IPS-15b (cell line): ENCODE measurements around the gene PARD3B.
"Not testable (repeated sequence)": the region's sequence is repeated elsewhere in the genome, so short reads cannot be mapped to it uniquely, and the experiment has no call there.

Experiments used
- H3K27me3 ChIP-seq: one replicate; pipeline ENCODE4 v1.6.1; 2013; ENCODE audit warnings: low read length; ENCODE audit not compliant: control insufficient read depth, insufficient read depth
- H3K36me3 ChIP-seq: one replicate; pipeline ENCODE4 v1.6.1; 2013; ENCODE audit warnings: low read length; ENCODE audit not compliant: control insufficient read depth, insufficient read depth
- H3K4me1 ChIP-seq: one replicate; pipeline ENCODE4 v1.6.1; 2013; ENCODE audit warnings: mild to moderate bottlenecking, low read length; ENCODE audit not compliant: control insufficient read depth, insufficient read depth
- H3K4me3 ChIP-seq: one replicate; pipeline ENCODE4 v1.5.1; 2013; ENCODE audit warnings: low read depth, low read length
- H3K9ac ChIP-seq: one replicate; pipeline ENCODE4 v1.6.1; 2013; ENCODE audit warnings: low read depth, mild to moderate bottlenecking, low read length
- H3K9me3 ChIP-seq: one replicate; pipeline ENCODE4 v1.6.1; 2013; ENCODE audit warnings: mild to moderate bottlenecking, low read length; ENCODE audit not compliant: control insufficient read depth, insufficient read depth

Gene PARD3B

GRCh38 chr2:205199165-205199850, 654.0 kb downstream of the PARD3B start:
- H3K4me1 ChIP-seq: peaks cover 19% of the 10 kb centered on the region
- H3K27me3 ChIP-seq: no peaks in the 10 kb centered on the region
- no peaks in the 10 kb centered on the region for H3K36me3 ChIP-seq
- H3K9ac ChIP-seq: no peak overlapping the region
- no peak overlapping the region for H3K4me3 ChIP-seq
- H3K9me3 ChIP-seq: no peaks in the 10 kb centered on the region

- peaks cover 18% of the 10 kb centered on the region for H3K4me1 ChIP-seq
- no peaks in the 10 kb centered on the region for H3K27me3 ChIP-seq
- H3K9ac ChIP-seq: no peak overlapping the region
- no peaks in the 10 kb centered on the region for H3K36me3 ChIP-seq
- H3K9me3 ChIP-seq: no peaks in the 10 kb centered on the region
- no peak overlapping the region for H3K4me3 ChIP-seq
Observed at GRCh38 chr2:205210494-205210893, 665.2 kb downstream of the PARD3B start.

GRCh38 chr2:205212357-205212756, 667.1 kb downstream of the PARD3B start:
- no peaks in the 10 kb centered on the region for H3K9me3 ChIP-seq
- H3K27me3 ChIP-seq: no peaks in the 10 kb centered on the region
- H3K9ac ChIP-seq: no peak overlapping the region
- H3K4me3 ChIP-seq: no peak overlapping the region
- no peaks in the 10 kb centered on the region for H3K36me3 ChIP-seq
- H3K4me1 ChIP-seq: peaks cover 18% of the 10 kb centered on the region

- no peaks in the 10 kb centered on the region for H3K27me3 ChIP-seq
- H3K9ac ChIP-seq: no peak overlapping the region
- H3K9me3 ChIP-seq: no peaks in the 10 kb centered on the region
- no peaks in the 10 kb centered on the region for H3K36me3 ChIP-seq
- peaks cover 18% of the 10 kb centered on the region for H3K4me1 ChIP-seq
- H3K4me3 ChIP-seq: no peak overlapping the region
Observed at GRCh38 chr2:205216092-205216491, 670.8 kb downstream of the PARD3B start.

GRCh38 chr2:205216580-205216979, 671.3 kb downstream of the PARD3B start:
- H3K9ac ChIP-seq: no peak overlapping the region
- H3K27me3 ChIP-seq: no peaks in the 10 kb centered on the region
- H3K36me3 ChIP-seq: no peaks in the 10 kb centered on the region
- no peaks in the 10 kb centered on the region for H3K9me3 ChIP-seq
- H3K4me3 ChIP-seq: no peak overlapping the region
- peaks cover 18% of the 10 kb centered on the region for H3K4me1 ChIP-seq

GRCh38 chr2:205217004-205217403, 671.7 kb downstream of the PARD3B start:
- Histone ChIP-seq H3K36me3 (no peaks in the 10 kb centered on the region), H3K27me3 (no peaks in the 10 kb centered on the region), H3K9ac (no peak overlapping the region), H3K4me1 (peaks cover 18% of the 10 kb centered on the region), H3K4me3 (no peak overlapping the region), H3K9me3 (no peaks in the 10 kb centered on the region)

- peaks cover 18% of the 10 kb centered on the region for H3K4me1 ChIP-seq
- H3K9me3 ChIP-seq: no peaks in the 10 kb centered on the region
- no peak overlapping the region for H3K4me3 ChIP-seq
- H3K27me3 ChIP-seq: no peaks in the 10 kb centered on the region
- H3K36me3 ChIP-seq: no peaks in the 10 kb centered on the region
- H3K9ac ChIP-seq: no peak overlapping the region
Observed at GRCh38 chr2:205218056-205218455, 672.8 kb downstream of the PARD3B start.

- H3K27me3 ChIP-seq, H3K36me3 ChIP-seq, H3K9ac ChIP-seq, H3K9me3 ChIP-seq, H3K4me3 ChIP-seq: not testable (repeated sequence)
- peaks cover 11% of the 10 kb centered on the region for H3K4me1 ChIP-seq
Observed at GRCh38 chr2:205218816-205219215, 673.5 kb downstream of the PARD3B start.

GRCh38 chr2:205220559-205220958, 675.3 kb downstream of the PARD3B start:
- no peak overlapping the region for H3K4me3 ChIP-seq
- no peaks in the 10 kb centered on the region for H3K4me1 ChIP-seq
- H3K9me3 ChIP-seq: no peaks in the 10 kb centered on the region
- no peak overlapping the region for H3K9ac ChIP-seq
- no peaks in the 10 kb centered on the region for H3K27me3 ChIP-seq
- no peaks in the 10 kb centered on the region for H3K36me3 ChIP-seq

- Histone ChIP-seq H3K4me1 (no peaks in the 10 kb centered on the region), H3K36me3 (no peaks in the 10 kb centered on the region), H3K9me3 (no peaks in the 10 kb centered on the region), H3K4me3 (no peak overlapping the region), H3K9ac (no peak overlapping the region), H3K27me3 (no peaks in the 10 kb centered on the region)
Observed at GRCh38 chr2:205232086-205232485, 686.8 kb downstream of the PARD3B start.

GRCh38 chr2:205235434-205235833, 690.2 kb downstream of the PARD3B start:
- no peaks in the 10 kb centered on the region for H3K27me3 ChIP-seq
- H3K4me3 ChIP-seq: no peak overlapping the region
- H3K9ac ChIP-seq: no peak overlapping the region
- H3K36me3 ChIP-seq: no peaks in the 10 kb centered on the region
- no peaks in the 10 kb centered on the region for H3K9me3 ChIP-seq
- H3K4me1 ChIP-seq: peaks cover 3% of the 10 kb centered on the region

- H3K9ac ChIP-seq: no peak overlapping the region
- H3K4me1 ChIP-seq: peaks cover 3% of the 10 kb centered on the region
- H3K9me3 ChIP-seq: no peaks in the 10 kb centered on the region
- no peak overlapping the region for H3K4me3 ChIP-seq
- H3K36me3 ChIP-seq: no peaks in the 10 kb centered on the region
- H3K27me3 ChIP-seq: no peaks in the 10 kb centered on the region
Observed at GRCh38 chr2:205237524-205237923, 692.2 kb downstream of the PARD3B start.
